H1 (cell line): Measurements from ENCODE around the gene E2F3. TPM values are rescaled to one million over a fixed set of nuclear protein-coding genes. Genes with fewer than 3 reads are reported as not detected.

Experiments
- CTCF ChIA-PET: fragments of 300-600 bp; sonication (Branson Sonifier 250); formaldehyde crosslinking; loops from one replicate; lab custom pipeline; 2021; ENCODE audit not compliant: partially characterized antibody; lab: Charles Lee
- POLR2A ChIA-PET: fragments of 300-600 bp; sonication (Branson Sonifier 250); formaldehyde crosslinking; loops from one replicate; lab custom pipeline; 2021; ENCODE audit warnings: inconsistent platforms; ENCODE audit not compliant: partially characterized antibody; lab: Charles Lee
- DNase-seq, 2 experiments: peaks; one replicate each; pipeline versions ENCODE4 v3.0.0 to v3.0.0-alpha.2; 2010 to 2022; ENCODE audit warnings: low spot score in 2 of 2, low read depth in 1 of 2, mixed read lengths in 1 of 2
- FAIRE-seq: peaks from 2 replicates; lab custom pipeline; 2011; peaks lifted over from hg19 to GRCh38; lab: Jason Lieb, UNC
- H2AFZ ChIP-seq: 2 replicates; pipeline ENCODE4 v1.8.1; 2012; ENCODE audit warnings: low read length, inconsistent platforms
- H2AK5ac ChIP-seq: 2 replicates; pipeline ENCODE4 v1.6.1; 2013; ENCODE audit warnings: low read depth, low read length
- H2BK120ac ChIP-seq: replicated peaks from 2 replicates; pipeline ENCODE3; 2013; ENCODE audit warnings: low read depth, low read length, inconsistent platforms
- H2BK12ac ChIP-seq: 2 replicates; pipeline ENCODE4 v1.6.1; 2013; ENCODE audit warnings: low read depth, low read length
- H2BK15ac ChIP-seq: 2 replicates; pipeline ENCODE4 v1.6.1; 2013; ENCODE audit warnings: low read length
- H2BK20ac ChIP-seq: 2 replicates; pipeline ENCODE4 v1.6.1; 2013; ENCODE audit warnings: low read length
- H2BK5ac ChIP-seq: 2 replicates; pipeline ENCODE4 v1.6.1; 2013; ENCODE audit warnings: low read depth, low read length
- H3K14ac ChIP-seq: 2 replicates; pipeline ENCODE4 v1.6.1; 2013; ENCODE audit warnings: inconsistent platforms; ENCODE audit not compliant: insufficient read length
- H3K18ac ChIP-seq: 2 replicates; pipeline ENCODE4 v1.6.1; 2013; ENCODE audit warnings: low read length; ENCODE audit errors: extremely low read depth
- H3K23ac ChIP-seq: 2 replicates; pipeline ENCODE4 v1.6.1; 2013; ENCODE audit warnings: inconsistent platforms; ENCODE audit not compliant: insufficient read length
- H3K23me2 ChIP-seq: 2 replicates; pipeline ENCODE4 v1.6.1; 2013; ENCODE audit warnings: low read depth, low read length
- H3K27ac ChIP-seq: 2 replicates; pipeline ENCODE4 v1.6.1; 2011; ENCODE audit warnings: low read depth, low read length, inconsistent platforms
- H3K27me3 ChIP-seq, 4 experiments: replicated peaks in 1 of 4; 1 replicate in 1 of 4; 2 replicates in 3 of 4; pipeline versions ENCODE4 v1.6.1 to v1.8.1; 2011 to 2013; ENCODE audit warnings: low read length in 3 of 4, mild to moderate bottlenecking in 3 of 4, inconsistent platforms in 2 of 4, mixed read lengths in 2 of 4, moderate library complexity in 1 of 4; ENCODE audit not compliant: control insufficient read depth in 3 of 4, insufficient read depth in 3 of 4; ENCODE audit errors: extremely low read depth in 1 of 4
- H3K36me3 ChIP-seq, 4 experiments: 2 replicates each; pipeline versions ENCODE4 v1.6.1 to v1.8.1; 2011 to 2013; ENCODE audit warnings: mild to moderate bottlenecking in 4 of 4, low read length in 3 of 4, moderate library complexity in 2 of 4, control low read depth in 1 of 4, inconsistent platforms in 1 of 4; ENCODE audit not compliant: insufficient read depth in 4 of 4, control insufficient read depth in 2 of 4
- H3K4ac ChIP-seq: replicated peaks from 2 replicates; pipeline ENCODE3; 2013; ENCODE audit warnings: low read length, low read depth, mixed read lengths, inconsistent platforms; ENCODE audit not compliant: insufficient read length
- H3K4me1 ChIP-seq, 4 experiments: replicated peaks in 1 of 4; 1 replicate in 1 of 4; 2 replicates in 3 of 4; pipeline versions ENCODE4 v1.6.1 to v1.8.1; 2011 to 2013; ENCODE audit warnings: low read length in 3 of 4, inconsistent platforms in 2 of 4, mixed read lengths in 1 of 4; ENCODE audit not compliant: insufficient read depth in 4 of 4, control insufficient read depth in 3 of 4
- H3K4me2 ChIP-seq, 2 experiments: 2 replicates each; pipeline versions ENCODE4 v1.6.1 to v1.8.1; 2011 to 2013; ENCODE audit warnings: low read depth in 2 of 2, low read length in 2 of 2, control low read depth in 1 of 2, inconsistent platforms in 1 of 2, mild to moderate bottlenecking in 1 of 2; ENCODE audit not compliant: insufficient read depth in 1 of 2
- H3K4me3 ChIP-seq, 4 experiments: fragments of 200-600, 300-600 bp in 1 of 4; sonication (generic), shearing (Covaris generic), sonication (Bioruptor Twin) in 1 of 4; 2 replicates each; pipeline versions ENCODE4 v1.5.1 to v1.8.1; 2011 to 2016; ENCODE audit warnings: low read length in 4 of 4, low read depth in 3 of 4, control low read depth in 2 of 4, inconsistent platforms in 2 of 4, mild to moderate bottlenecking in 2 of 4, mixed read lengths in 1 of 4, moderate library complexity in 1 of 4; ENCODE audit not compliant: insufficient read depth in 2 of 4; ENCODE audit errors: extremely low read depth in 1 of 4
- H3K56ac ChIP-seq: replicated peaks from 2 replicates; pipeline ENCODE3; 2013; ENCODE audit warnings: low read depth, mild to moderate bottlenecking, mixed read lengths, low read length, inconsistent platforms; ENCODE audit not compliant: insufficient read length
- H3K79me1 ChIP-seq: 2 replicates; pipeline ENCODE4 v1.6.1; 2013; ENCODE audit warnings: low read depth, low read length, control low read depth
- H3K79me2 ChIP-seq, 2 experiments: 2 replicates each; pipeline versions ENCODE4 v1.6.1 to v1.8.1; 2012 to 2013; ENCODE audit warnings: low read length in 2 of 2, mild to moderate bottlenecking in 2 of 2, inconsistent platforms in 1 of 2; ENCODE audit not compliant: insufficient read depth in 2 of 2, control insufficient read depth in 1 of 2
- H3K9ac ChIP-seq, 4 experiments: replicated peaks in 1 of 4; 1 replicate in 1 of 4; 2 replicates in 3 of 4; pipeline versions ENCODE4 v1.6.1 to v1.8.1; 2011 to 2013; ENCODE audit warnings: low read depth in 3 of 4, low read length in 3 of 4, control low read depth in 2 of 4, mild to moderate bottlenecking in 2 of 4, moderate library complexity in 2 of 4, inconsistent platforms in 1 of 4; ENCODE audit errors: extremely low read depth in 1 of 4
- H3K9me3 ChIP-seq, 2 experiments: 2 replicates each; pipeline versions ENCODE4 v1.6.1 to v1.8.1; 2012 to 2013; ENCODE audit warnings: mild to moderate bottlenecking in 2 of 2, moderate library complexity in 2 of 2, control low read depth in 1 of 2, inconsistent platforms in 1 of 2, low read depth in 1 of 2, low read length in 1 of 2, mixed read lengths in 1 of 2; ENCODE audit not compliant: insufficient read depth in 2 of 2
- H4K20me1 ChIP-seq, 2 experiments: replicated peaks in 1 of 2; 2 replicates each; pipeline versions ENCODE3 to v1.8.1; 2011 to 2013; ENCODE audit warnings: inconsistent platforms in 2 of 2, low read length in 2 of 2, mild to moderate bottlenecking in 1 of 2; ENCODE audit not compliant: insufficient read depth in 2 of 2, control insufficient read depth in 1 of 2
- H4K5ac ChIP-seq: 2 replicates; pipeline ENCODE4 v1.6.1; 2013; ENCODE audit warnings: low read length, low read depth, mixed read lengths, inconsistent platforms; ENCODE audit not compliant: insufficient read length
- H4K8ac ChIP-seq: 2 replicates; pipeline ENCODE4 v1.8.0; 2013; ENCODE audit warnings: mild to moderate bottlenecking, moderate library complexity, low read length, inconsistent platforms; ENCODE audit not compliant: insufficient read depth; ENCODE audit errors: extremely low read depth
- H4K91ac ChIP-seq: replicated peaks from 2 replicates; pipeline ENCODE3; 2013; ENCODE audit warnings: low read length, mixed read lengths, inconsistent platforms; ENCODE audit not compliant: insufficient read length
- ATF3 ChIP-seq: IDR thresholded peaks from 2 replicates; pipeline ENCODE4 v1.6.1; 2011; ENCODE audit warnings: low read depth, mild to moderate bottlenecking, low read length; ENCODE audit not compliant: insufficient read depth
- CREB1 ChIP-seq: IDR thresholded peaks from 2 replicates; pipeline ENCODE4 v1.6.1; 2012; ENCODE audit warnings: inconsistent platforms
- CTBP2 ChIP-seq: IDR thresholded peaks from 2 replicates; pipeline ENCODE4 v1.7.0; 2011; ENCODE audit warnings: borderline replicate concordance, mild to moderate bottlenecking, moderate library complexity, mixed read lengths, low read length; ENCODE audit not compliant: insufficient read depth, insufficient read length
- HDAC6 ChIP-seq: IDR thresholded peaks from one replicate; pipeline ENCODE4 v1.7.1; 2012; ENCODE audit warnings: low read depth, mild to moderate bottlenecking, inconsistent platforms, low read length, moderate library complexity
- KDM4A ChIP-seq: IDR thresholded peaks from one replicate; pipeline ENCODE4 v1.7.1; 2012; ENCODE audit warnings: low read depth, mild to moderate bottlenecking, moderate library complexity, low read length, inconsistent platforms; ENCODE audit not compliant: severe bottlenecking
- POLR2AphosphoS5 ChIP-seq: IDR thresholded peaks from 2 replicates; pipeline ENCODE4 v1.6.1; 2011; ENCODE audit warnings: low read depth, low read length
- POU5F1 ChIP-seq: IDR thresholded peaks from 2 replicates; pipeline ENCODE4 v1.6.1; 2011; ENCODE audit warnings: low read depth, mild to moderate bottlenecking, low read length, moderate library complexity
- SIX5 ChIP-seq: IDR thresholded peaks from 2 replicates; pipeline ENCODE4 v1.6.1; 2011; ENCODE audit warnings: mild to moderate bottlenecking, low read depth, low read length
- TCF12 ChIP-seq: IDR thresholded peaks from 2 replicates; pipeline ENCODE4 v1.6.1; 2011; ENCODE audit warnings: low read depth, mild to moderate bottlenecking, low read length
- USF2 ChIP-seq: IDR thresholded peaks from 2 replicates; pipeline ENCODE4 v1.6.1; 2011; ENCODE audit warnings: low read length, improper control_type of control experiment
- WGBS, 2 experiments: shearing (Covaris generic) in 1 of 2; methylation state at CpG; one replicate each; pipeline versions ENCODE4 v1.1.6 to v1.1.7; 2013 to 2015; ENCODE audit warnings: low lambda C conversion rate in 2 of 2, mixed read lengths in 2 of 2, inconsistent platforms in 1 of 2, low coverage in 1 of 2, missing lambda C conversion rate in 1 of 2; ENCODE audit not compliant: insufficient replicate concordance in 2 of 2, insufficient coverage in 1 of 2, insufficient read length in 1 of 2; ENCODE audit errors: extremely low coverage in 1 of 2, missing lambda C conversion rate in 1 of 2; 5-methylcytosine and 5-hydroxymethylcytosine counted together
- polyA plus RNA-seq, 7 experiments: library from polyadenylated mRNA; depleted of rRNA in 3 of 7; stranded (reverse) in 5 of 7; unstranded in 2 of 7; fragments of >200 nt in 5 of 7; fragments of 200-250 nt in 2 of 7; gene quantifications; 1 replicate in 5 of 7; 2 replicates in 1 of 7; 4 replicates in 1 of 7; pipeline versions ENCODE4 v1.2.1 to v1.2.3, GENCODE V29; 2011 to 2013; ENCODE audit warnings: missing spikeins in 2 of 7, mixed read lengths in 2 of 7
- total RNA-seq: library from RNA; stranded (reverse); fragmentation: NEBNext Ultra II Directional; extraction: Animal tissue kit (Norgen Biotek cat#: 25700); gene quantifications from 2 replicates; pipeline ENCODE4 v1.2.1, GENCODE V29; 2021
- TF ChIP-seq, protein P1 (sequence below), 3 experiments: IDR thresholded peaks; 1 replicate in 2 of 3; 2 replicates in 1 of 3; pipeline versions ENCODE4 v1.5.1 to v1.6.1; 2011; ENCODE audit warnings: low read length in 3 of 3, mild to moderate bottlenecking in 3 of 3, inconsistent platforms in 2 of 3, low read depth in 1 of 3, moderate library complexity in 1 of 3; ENCODE audit not compliant: insufficient read depth in 1 of 3; ENCODE audit errors: control extremely low read depth in 1 of 3

Gene E2F3
- total and polyA plus RNA-seq, 2 of the 8 experiments (the other 6 are each of a cell fraction or from before 2014, with no cell fraction given), result 14.9 to 42.2 TPM

GRCh38 chr6:20498041-20498385 is 96.3 kb downstream of the E2F3 start:
- Histone ChIP-seq H3K27ac (no peak overlapping the region), H3K4ac (no peak overlapping the region)
- POLR2A ChIA-PET, result interaction anchor here (1.0 kb wide), 1 partner anchor 9 kb away, joined by 3 read pairs; no protein-coding TSS in a partner anchor
- TF ChIP-seq, protein P1, sequence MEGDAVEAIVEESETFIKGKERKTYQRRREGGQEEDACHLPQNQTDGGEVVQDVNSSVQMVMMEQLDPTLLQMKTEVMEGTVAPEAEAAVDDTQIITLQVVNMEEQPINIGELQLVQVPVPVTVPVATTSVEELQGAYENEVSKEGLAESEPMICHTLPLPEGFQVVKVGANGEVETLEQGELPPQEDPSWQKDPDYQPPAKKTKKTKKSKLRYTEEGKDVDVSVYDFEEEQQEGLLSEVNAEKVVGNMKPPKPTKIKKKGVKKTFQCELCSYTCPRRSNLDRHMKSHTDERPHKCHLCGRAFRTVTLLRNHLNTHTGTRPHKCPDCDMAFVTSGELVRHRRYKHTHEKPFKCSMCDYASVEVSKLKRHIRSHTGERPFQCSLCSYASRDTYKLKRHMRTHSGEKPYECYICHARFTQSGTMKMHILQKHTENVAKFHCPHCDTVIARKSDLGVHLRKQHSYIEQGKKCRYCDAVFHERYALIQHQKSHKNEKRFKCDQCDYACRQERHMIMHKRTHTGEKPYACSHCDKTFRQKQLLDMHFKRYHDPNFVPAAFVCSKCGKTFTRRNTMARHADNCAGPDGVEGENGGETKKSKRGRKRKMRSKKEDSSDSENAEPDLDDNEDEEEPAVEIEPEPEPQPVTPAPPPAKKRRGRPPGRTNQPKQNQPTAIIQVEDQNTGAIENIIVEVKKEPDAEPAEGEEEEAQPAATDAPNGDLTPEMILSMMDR (IDR thresholded peaks at IDR 0.05; ENCODE audit: control extremely low read depth in 1 of 3, insufficient read depth in 1 of 3, low read depth in 1 of 3, low read length in 3 of 3), result no peak
- no peak for TF ChIP-seq USF2
- TF ChIP-seq HDAC6, result no peak
- TF ChIP-seq TCF12, result no peak
- TF ChIP-seq CREB1, result no peak
- TF ChIP-seq POU5F1, result no peak
- TF ChIP-seq KDM4A, result no peak
- TF ChIP-seq CTBP2, result no peak
- TF ChIP-seq ATF3, result no peak
- TF ChIP-seq SIX5, result no peak
- TF ChIP-seq POLR2AphosphoS5, result no peak

More at GRCh38 chr6:20498041-20498385, 96.3 kb downstream of the E2F3 start:
- Histone ChIP-seq H2AFZ (no peak overlapping the region), H3K27me3 (no peaks in the 10 kb centered on the region), H2BK20ac (no peak overlapping the region), H3K23me2 (no peaks in the 10 kb centered on the region), H3K79me2 (no peaks in the 10 kb centered on the region), H3K36me3 (peaks cover 0 to 2% (median 0%) of the 10 kb centered on the region in 4 experiments; a peak in 1 of 8 replicates), H3K18ac (no peak overlapping the region), H3K56ac (no peak overlapping the region), H3K9ac (no peak overlapping the region), H4K91ac (no peak overlapping the region), H2BK5ac (no peak overlapping the region), H2BK120ac (no peak overlapping the region), H2BK12ac (no peak overlapping the region), H3K4me2 (no peak overlapping the region), H4K8ac (no peak overlapping the region), H3K23ac (no peak overlapping the region), H3K4me1 (no peaks in the 10 kb centered on the region), H2AK5ac (no peak overlapping the region), H4K5ac (no peak overlapping the region), H3K9me3 (no peaks in the 10 kb centered on the region), H4K20me1 (no peaks in the 10 kb centered on the region), H3K14ac (no peak overlapping the region), H2BK15ac (no peak overlapping the region), H3K4me3 (no peak overlapping the region), H3K79me1 (no peaks in the 10 kb centered on the region)
- FAIRE-seq, result no peak
- 96% methylated on average over 2 of the region's 2 CpGs; no CpG with 5 or more reads in 1 of the 2 experiments for WGBS, 2 experiments
- no peak for DNase-seq
- CTCF ChIA-PET, result no interaction called here
